Osteoblast (primary cell): Measurements from ENCODE around the gene PIP4K2C. TPM values are rescaled to one million over a fixed set of nuclear protein-coding genes. Genes with fewer than 3 reads are reported as not detected.
A peak's percentile ranks its signal among the peaks of the same experiment; 100 is the strongest.

Source experiments
- DNase-seq: peaks from one replicate; pipeline ENCODE4 v3.0.0; 2011; ENCODE audit warnings: low spot score, mixed read lengths; ENCODE audit not compliant: insufficient read length; ENCODE audit errors: missing footprints
- H2AFZ ChIP-seq: 2 replicates; pipeline ENCODE4 v1.6.0; 2011; ENCODE audit warnings: mild to moderate bottlenecking, low read length
- H3K27ac ChIP-seq: 2 replicates; pipeline ENCODE4 v1.5.1; 2011; ENCODE audit warnings: mild to moderate bottlenecking, low read depth, low read length, moderate library complexity
- H3K27me3 ChIP-seq: 2 replicates; pipeline ENCODE4 v1.6.0; 2012; ENCODE audit warnings: mild to moderate bottlenecking, control low read depth, inconsistent platforms, low read length, moderate library complexity; ENCODE audit not compliant: insufficient read depth
- H3K36me3 ChIP-seq: 2 replicates; pipeline ENCODE4 v1.5.1; 2011; ENCODE audit warnings: mild to moderate bottlenecking, low read length, control low read depth, moderate library complexity; ENCODE audit not compliant: insufficient read depth
- H3K4me1 ChIP-seq: 2 replicates; pipeline ENCODE4 v1.5.1; 2011; ENCODE audit warnings: mild to moderate bottlenecking, low read length, control low read depth, moderate library complexity; ENCODE audit not compliant: insufficient read depth
- H3K4me2 ChIP-seq: 2 replicates; pipeline ENCODE4 v1.6.0; 2011; ENCODE audit warnings: mild to moderate bottlenecking, low read length; ENCODE audit not compliant: insufficient read depth
- H3K4me3 ChIP-seq: fragments of 200-600 bp; sonication (generic); 3 replicates; pipeline ENCODE4 v1.5.1; 2012; ENCODE audit warnings: mild to moderate bottlenecking, low read length, inconsistent platforms; ENCODE audit not compliant: insufficient read depth
- H3K79me2 ChIP-seq: 2 replicates; pipeline ENCODE4 v1.6.0; 2012; ENCODE audit warnings: mild to moderate bottlenecking, low read length, control low read depth, inconsistent platforms; ENCODE audit not compliant: insufficient read depth
- H3K9me3 ChIP-seq: 2 replicates; pipeline ENCODE4 v1.5.1; 2011; ENCODE audit warnings: low read depth, low read length, control low read depth
- H4K20me1 ChIP-seq: 2 replicates; pipeline ENCODE4 v1.6.0; 2012; ENCODE audit warnings: mild to moderate bottlenecking, low read length, control low read depth; ENCODE audit not compliant: insufficient read depth
- total RNA-seq: library from RNA; depleted of rRNA; stranded (reverse); fragments of >200 nt; gene quantifications from 2 replicates; pipeline ENCODE4 v1.2.3, GENCODE V29; 2012
- TF ChIP-seq, protein P1 (sequence below): IDR thresholded peaks from 2 replicates; pipeline ENCODE4 v1.5.1; 2011; ENCODE audit warnings: mild to moderate bottlenecking, low read depth, low read length, moderate library complexity; ENCODE audit errors: extremely low read depth

The PIP4K2C gene
- total RNA-seq, 1 donor, result 36.6 TPM

DNA sequence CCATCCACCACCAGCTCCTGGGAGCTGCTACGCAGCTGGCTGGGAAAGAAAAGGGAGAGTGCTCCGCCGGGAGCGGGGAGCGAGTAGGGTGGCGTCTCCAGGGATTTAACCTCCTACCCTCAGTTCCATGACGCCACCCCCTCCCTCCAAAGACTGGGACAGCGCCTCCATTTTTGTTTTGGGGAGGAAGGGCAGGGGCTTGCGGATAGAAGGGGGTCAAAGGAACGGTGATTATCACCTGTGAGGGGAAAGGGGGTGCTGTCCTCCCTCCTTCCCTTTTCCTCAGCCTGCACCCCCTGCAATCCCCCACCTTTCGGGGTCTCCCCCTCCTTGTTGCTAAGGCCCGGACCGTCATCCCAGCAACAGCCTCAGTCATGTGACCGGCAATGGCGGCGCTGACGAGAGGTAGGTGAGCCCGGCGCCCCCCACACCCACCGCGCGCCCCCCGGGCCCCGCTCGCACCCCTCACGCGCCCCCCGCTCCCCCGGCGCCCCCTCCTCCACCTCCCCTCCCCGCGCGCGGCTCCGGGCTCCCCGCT lies 13.5 kb downstream of the PIP4K2C start, which contains the start of gene DTX3:
TSS of gene DTX3 (plus strand) at position 371 of the 538 bp plus-strand sequence. CDS start 1,694 bp downstream, outside the sequence.
- peaks cover 7% of the 10 kb centered on the region for H3K36me3 ChIP-seq
- TF ChIP-seq, protein P1, sequence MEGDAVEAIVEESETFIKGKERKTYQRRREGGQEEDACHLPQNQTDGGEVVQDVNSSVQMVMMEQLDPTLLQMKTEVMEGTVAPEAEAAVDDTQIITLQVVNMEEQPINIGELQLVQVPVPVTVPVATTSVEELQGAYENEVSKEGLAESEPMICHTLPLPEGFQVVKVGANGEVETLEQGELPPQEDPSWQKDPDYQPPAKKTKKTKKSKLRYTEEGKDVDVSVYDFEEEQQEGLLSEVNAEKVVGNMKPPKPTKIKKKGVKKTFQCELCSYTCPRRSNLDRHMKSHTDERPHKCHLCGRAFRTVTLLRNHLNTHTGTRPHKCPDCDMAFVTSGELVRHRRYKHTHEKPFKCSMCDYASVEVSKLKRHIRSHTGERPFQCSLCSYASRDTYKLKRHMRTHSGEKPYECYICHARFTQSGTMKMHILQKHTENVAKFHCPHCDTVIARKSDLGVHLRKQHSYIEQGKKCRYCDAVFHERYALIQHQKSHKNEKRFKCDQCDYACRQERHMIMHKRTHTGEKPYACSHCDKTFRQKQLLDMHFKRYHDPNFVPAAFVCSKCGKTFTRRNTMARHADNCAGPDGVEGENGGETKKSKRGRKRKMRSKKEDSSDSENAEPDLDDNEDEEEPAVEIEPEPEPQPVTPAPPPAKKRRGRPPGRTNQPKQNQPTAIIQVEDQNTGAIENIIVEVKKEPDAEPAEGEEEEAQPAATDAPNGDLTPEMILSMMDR, result no peak

DNA sequence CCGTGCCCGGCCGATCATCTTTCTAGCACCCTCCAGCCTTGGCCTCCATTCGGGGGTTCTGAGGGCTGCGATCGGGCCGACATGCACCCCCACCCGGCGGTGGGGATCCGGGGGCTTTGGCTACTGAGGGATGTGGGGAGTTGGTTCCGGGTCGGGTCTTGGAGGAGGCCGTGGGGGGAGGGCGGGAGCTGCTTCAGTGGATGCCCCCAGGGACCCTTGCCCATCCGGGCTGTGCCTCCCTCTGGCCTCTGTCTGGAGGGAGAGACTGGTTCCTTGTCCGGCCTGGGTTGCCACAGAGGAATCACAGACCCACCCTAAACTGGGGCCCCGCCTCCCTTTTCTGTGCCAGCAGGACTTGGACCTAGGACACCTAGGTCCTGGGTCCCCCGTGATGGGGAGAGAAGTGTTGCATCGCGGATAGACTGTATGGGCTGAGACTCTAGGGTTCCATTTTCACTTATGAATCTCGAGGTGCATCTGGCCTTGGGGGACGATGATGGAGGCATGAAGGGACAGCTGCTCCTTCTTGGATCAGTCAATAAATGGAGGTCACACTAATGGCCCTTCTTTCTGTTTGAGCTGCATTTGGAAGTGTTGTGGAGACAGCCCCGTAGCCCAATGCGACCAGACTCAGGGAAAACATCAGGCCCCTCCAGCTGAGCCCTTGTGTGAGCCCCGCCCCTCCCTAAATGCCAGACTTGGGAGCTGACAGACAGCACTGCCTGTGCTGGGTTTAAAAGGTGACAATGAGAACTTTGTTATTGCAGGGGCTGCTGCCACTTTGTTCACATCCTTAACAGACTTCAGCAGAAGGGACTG lies 14.2 kb downstream of the PIP4K2C start:
- DNase-seq, result peak; percentile 91
- Histone ChIP-seq H3K79me2 (no peaks in the 10 kb centered on the region), H3K9me3 (no peaks in the 10 kb centered on the region), H3K36me3 (peaks cover 6% of the 10 kb centered on the region), H3K4me1 (peaks cover 17% of the 10 kb centered on the region), H3K4me3 (peak overlapping the region; percentile 89), H4K20me1 (no peaks in the 10 kb centered on the region), H3K27ac (peak overlapping the region; percentile 60), H2AFZ (peak overlapping the region; percentile 59), H3K27me3 (no peaks in the 10 kb centered on the region), H3K4me2 (peak overlapping the region; percentile 86)
- TF ChIP-seq, protein P1, result no peak

More for the DNA sequence above, 13.5 kb downstream of the PIP4K2C start, which contains the start of gene DTX3:
- Histone ChIP-seq H3K27me3 (no peaks in the 10 kb centered on the region), H3K79me2 (no peaks in the 10 kb centered on the region), H4K20me1 (no peaks in the 10 kb centered on the region), H3K4me3 (peak within 1 kb of the TSS; percentile 89), H3K4me2 (peak within 1 kb of the TSS; percentile 96), H3K27ac (peak within 1 kb of the TSS; percentile 86), H3K4me1 (peaks cover 17% of the 10 kb centered on the region), H3K9me3 (no peaks in the 10 kb centered on the region), H2AFZ (peak within 1 kb of the TSS; percentile 96)
- DNase-seq, result peak; percentile 92

DNA sequence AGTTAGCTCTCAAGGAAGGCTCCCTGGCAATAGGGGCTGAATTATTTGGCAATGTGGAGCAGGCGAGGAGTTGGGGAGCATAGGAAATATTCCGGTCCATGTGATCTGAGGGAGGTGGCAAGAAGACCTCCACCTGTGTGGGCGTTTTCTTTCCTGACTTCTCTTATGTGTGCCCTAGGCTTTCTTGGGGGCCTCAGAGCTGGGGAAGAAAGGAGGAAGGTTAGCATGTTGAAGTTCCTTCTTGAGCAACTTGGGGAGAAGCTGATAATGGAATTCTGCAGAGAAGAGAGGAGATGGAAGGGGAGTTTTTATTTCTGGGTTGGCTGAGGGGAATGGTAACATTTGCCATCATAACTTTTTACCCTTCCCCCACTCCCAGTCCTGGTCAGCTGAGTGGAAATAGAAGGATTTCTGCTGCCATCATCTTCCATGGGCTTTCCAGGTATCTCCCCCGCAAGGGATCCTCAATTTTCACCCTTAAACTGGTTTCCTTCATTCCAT lies 14.9 kb downstream of the PIP4K2C start:
- Histone ChIP-seq H4K20me1 (no peaks in the 10 kb centered on the region), H3K79me2 (no peaks in the 10 kb centered on the region), H3K27me3 (no peaks in the 10 kb centered on the region), H3K27ac (no peak overlapping the region), H2AFZ (peak overlapping the region; percentile 59), H3K36me3 (peaks cover 4% of the 10 kb centered on the region), H3K4me1 (peaks cover 22% of the 10 kb centered on the region), H3K4me2 (peak overlapping the region; percentile 86), H3K9me3 (no peaks in the 10 kb centered on the region), H3K4me3 (peak overlapping the region; percentile 89)
- no peak for DNase-seq
- TF ChIP-seq, protein P1, result no peak

DNA sequence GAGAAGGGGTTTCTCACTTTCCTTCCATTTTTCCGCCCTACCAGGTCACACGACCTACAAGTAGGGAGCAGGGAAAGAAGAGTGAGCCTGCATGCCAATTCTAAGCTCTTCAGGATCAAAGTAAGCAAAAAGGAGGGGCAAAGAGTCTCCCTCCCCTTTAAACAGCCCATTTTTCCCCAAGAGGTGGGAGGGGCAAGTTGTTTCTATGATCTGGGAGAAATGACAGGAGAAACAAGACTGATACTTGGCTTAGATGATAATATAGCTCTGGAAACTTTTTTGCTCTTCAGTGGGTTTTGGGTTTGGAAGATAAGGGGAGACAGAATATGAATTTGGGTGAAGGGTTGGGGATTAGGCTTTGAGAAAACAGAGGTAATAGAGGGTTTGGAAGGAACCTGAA lies 15.4 kb downstream of the PIP4K2C start:
- no peak overlapping the region for H3K4me2 ChIP-seq
- no peak overlapping the region for H2AFZ ChIP-seq
- no peak overlapping the region for H3K4me3 ChIP-seq
- no peaks in the 10 kb centered on the region for H3K79me2 ChIP-seq
- peaks cover 2% of the 10 kb centered on the region for H3K36me3 ChIP-seq
- no peak for DNase-seq
- peaks cover 24% of the 10 kb centered on the region for H3K4me1 ChIP-seq
- no peaks in the 10 kb centered on the region for H3K9me3 ChIP-seq
- no peak overlapping the region for H3K27ac ChIP-seq
- TF ChIP-seq, protein P1, result no peak
- no peaks in the 10 kb centered on the region for H3K27me3 ChIP-seq
- no peaks in the 10 kb centered on the region for H4K20me1 ChIP-seq
